ENCODE data around the gene ACTA1. TPM values are rescaled to one million over a fixed set of nuclear protein-coding genes. Genes with fewer than 3 reads are reported as not detected.

The ACTA1 gene
- total RNA-seq, 2 experiments from 2014 or later = not detected

DNA sequence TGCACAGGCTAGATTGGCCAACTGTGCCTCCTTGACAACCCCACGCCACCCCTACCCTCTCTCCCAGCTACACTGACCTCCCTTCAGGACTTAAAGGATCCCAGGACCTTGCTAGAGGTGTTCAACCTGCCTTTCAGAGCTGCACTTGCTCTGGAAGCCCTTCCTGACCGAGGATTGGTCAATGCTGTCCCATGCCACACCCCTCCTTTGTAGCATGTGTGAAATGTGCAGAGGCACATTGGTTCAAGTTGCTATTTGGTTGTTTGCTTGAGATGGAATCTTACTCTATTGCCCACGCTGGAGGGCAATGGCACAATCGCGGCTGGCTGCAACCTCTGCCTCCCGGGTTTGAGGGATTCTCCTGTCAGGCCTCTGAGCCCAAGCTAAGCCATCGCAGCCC is 21.8 kb downstream of the ACTA1 start:
- H4K20me1 ChIP-seq (ENCODE audit: insufficient read depth, low read length) = no peaks in the 10 kb centered on the region
- H3K4me1 ChIP-seq (ENCODE audit: insufficient read depth, low read length, poor library complexity, severe bottlenecking) = no peaks in the 10 kb centered on the region
- H3K36me3 ChIP-seq (ENCODE audit: insufficient read depth, low read length) = no peaks in the 10 kb centered on the region
- H3K4me2 ChIP-seq (ENCODE audit: low read length) = no peak overlapping the region
- ChIA-PET POLR2A (no interaction called here), CTCF (ENCODE audit: unreplicated experiment) (no interaction called here)
- no peaks in the 10 kb centered on the region for H3K9me3 ChIP-seq (ENCODE audit: low read length)
- no peaks in the 10 kb centered on the region for H3K79me2 ChIP-seq (ENCODE audit: insufficient read depth, low read depth, low read length)
- no peak overlapping the region for H3K4me3 ChIP-seq (ENCODE audit: low read depth, low read length, poor library complexity, severe bottlenecking)
- intact Hi-C loops (cut with micrococcal nuclease; ENCODE audit: unreplicated experiment) = no loop called here
- H2AFZ ChIP-seq (ENCODE audit: low read length) = no peak overlapping the region
- TF ChIP-seq, protein P1, sequence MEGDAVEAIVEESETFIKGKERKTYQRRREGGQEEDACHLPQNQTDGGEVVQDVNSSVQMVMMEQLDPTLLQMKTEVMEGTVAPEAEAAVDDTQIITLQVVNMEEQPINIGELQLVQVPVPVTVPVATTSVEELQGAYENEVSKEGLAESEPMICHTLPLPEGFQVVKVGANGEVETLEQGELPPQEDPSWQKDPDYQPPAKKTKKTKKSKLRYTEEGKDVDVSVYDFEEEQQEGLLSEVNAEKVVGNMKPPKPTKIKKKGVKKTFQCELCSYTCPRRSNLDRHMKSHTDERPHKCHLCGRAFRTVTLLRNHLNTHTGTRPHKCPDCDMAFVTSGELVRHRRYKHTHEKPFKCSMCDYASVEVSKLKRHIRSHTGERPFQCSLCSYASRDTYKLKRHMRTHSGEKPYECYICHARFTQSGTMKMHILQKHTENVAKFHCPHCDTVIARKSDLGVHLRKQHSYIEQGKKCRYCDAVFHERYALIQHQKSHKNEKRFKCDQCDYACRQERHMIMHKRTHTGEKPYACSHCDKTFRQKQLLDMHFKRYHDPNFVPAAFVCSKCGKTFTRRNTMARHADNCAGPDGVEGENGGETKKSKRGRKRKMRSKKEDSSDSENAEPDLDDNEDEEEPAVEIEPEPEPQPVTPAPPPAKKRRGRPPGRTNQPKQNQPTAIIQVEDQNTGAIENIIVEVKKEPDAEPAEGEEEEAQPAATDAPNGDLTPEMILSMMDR (conservative IDR thresholded peaks at IDR 0.05; ENCODE audit: low read length) = no peak
- TF ChIP-seq EZH2phosphoT487 (IDR thresholded peaks at IDR 0.05; ENCODE audit: borderline replicate concordance, low read depth, low read length) = no peak
- H3K27ac ChIP-seq (ENCODE audit: low read depth, low read length, poor library complexity, severe bottlenecking) = no peak overlapping the region
- BruUV-seq (replicated peaks) = no TSS peak
- no peaks in the 10 kb centered on the region for H3K9me2 ChIP-seq (ENCODE audit: insufficient read depth, low read length)
- DNase-seq (ENCODE audit: low spot score) = no peak

DNA sequence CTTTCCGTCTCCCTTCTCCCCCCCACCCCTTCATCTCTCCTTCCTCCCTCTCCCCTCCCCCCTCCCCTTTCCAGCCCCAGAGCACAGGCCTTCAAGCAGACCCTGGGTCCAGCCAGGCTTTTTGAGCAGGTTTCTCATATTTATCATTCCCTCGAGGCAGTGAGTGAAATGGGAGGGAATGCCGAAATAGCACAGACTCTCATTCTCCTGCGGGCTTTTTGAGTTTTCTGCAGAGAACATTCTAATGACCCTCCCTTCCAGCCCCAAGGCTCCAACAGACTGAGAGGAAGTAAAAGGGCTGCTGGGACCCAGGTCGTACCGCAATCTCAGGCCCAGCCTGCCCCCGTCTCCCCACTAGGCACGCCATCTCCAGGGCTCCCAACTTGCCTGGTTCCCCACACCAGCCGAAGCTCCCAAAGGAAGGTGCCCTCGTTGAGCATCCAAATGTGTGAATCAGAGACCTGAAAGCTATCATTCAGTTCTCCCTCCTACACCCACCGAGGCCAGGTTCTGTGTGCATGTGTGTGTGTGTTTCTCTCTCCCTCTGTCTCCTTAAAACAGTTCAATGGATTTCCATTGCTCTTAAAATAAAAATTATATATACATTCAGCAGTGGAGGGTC is 22.3 kb downstream of the ACTA1 start:
- Histone ChIP-seq H4K20me1 (ENCODE audit: insufficient read depth, low read length) (no peaks in the 10 kb centered on the region), H3K9me2 (ENCODE audit: insufficient read depth, low read length) (no peaks in the 10 kb centered on the region), H3K79me2 (ENCODE audit: insufficient read depth, low read depth, low read length) (no peaks in the 10 kb centered on the region), H2AFZ (ENCODE audit: low read length) (no peak overlapping the region), H3K4me1 (ENCODE audit: insufficient read depth, low read length, poor library complexity, severe bottlenecking) (no peaks in the 10 kb centered on the region), H3K4me2 (ENCODE audit: low read length) (no peak overlapping the region), H3K27ac (ENCODE audit: low read depth, low read length, poor library complexity, severe bottlenecking) (no peak overlapping the region), H3K9me3 (ENCODE audit: low read length) (no peaks in the 10 kb centered on the region), H3K4me3 (ENCODE audit: low read depth, low read length, poor library complexity, severe bottlenecking) (no peak overlapping the region), H3K36me3 (ENCODE audit: insufficient read depth, low read length) (no peaks in the 10 kb centered on the region)
- intact Hi-C loops (cut with micrococcal nuclease; ENCODE audit: unreplicated experiment) = no loop called here
- no TSS peak for BruUV-seq (replicated peaks)
- no peak for TF ChIP-seq EZH2phosphoT487 (IDR thresholded peaks at IDR 0.05; ENCODE audit: borderline replicate concordance, low read depth, low read length)
- TF ChIP-seq, protein P1 (conservative IDR thresholded peaks at IDR 0.05; ENCODE audit: low read length) = no peak
- DNase-seq (ENCODE audit: low spot score) = no peak
- ChIA-PET CTCF (ENCODE audit: unreplicated experiment) (no interaction called here), POLR2A (no interaction called here)

DNA sequence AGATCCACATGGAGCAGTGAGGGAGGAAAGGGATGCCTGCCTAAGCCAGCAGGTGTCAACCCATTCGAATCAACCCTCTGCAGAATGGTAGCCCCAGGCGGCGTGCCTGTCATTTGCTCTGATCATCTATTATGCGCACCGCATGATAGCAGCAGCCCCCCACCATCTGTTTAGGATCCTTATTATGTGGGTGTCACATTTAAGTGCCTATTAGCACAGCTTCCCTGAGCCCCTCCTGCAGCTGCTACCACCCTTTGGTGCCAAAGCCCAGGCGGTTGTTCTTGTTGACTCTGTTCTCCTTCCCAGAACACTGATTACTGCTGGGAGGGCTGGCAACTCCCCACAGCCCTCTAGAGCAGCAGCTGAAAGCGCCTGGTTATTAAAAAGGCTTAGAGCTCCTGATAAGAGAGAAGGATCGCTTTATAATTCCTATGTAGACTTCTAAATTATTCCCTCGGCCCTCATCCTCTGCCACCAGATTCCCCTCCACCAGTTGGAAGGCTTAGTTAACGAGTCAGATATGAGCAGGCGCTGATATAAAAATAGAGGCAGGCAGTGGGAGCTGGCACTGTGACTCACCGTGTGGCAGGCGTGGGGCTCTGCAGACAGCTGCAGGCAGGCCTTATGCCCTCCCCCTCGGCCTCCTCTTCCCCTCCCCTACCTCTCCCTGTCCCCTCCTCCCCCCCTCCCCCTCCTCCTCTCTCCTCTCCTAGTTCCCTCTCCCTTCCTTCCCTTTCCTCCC is 23.0 kb downstream of the ACTA1 start:
- POLR2A ChIA-PET = interaction anchor here (1.0 kb wide), 1 partner anchor 10 kb away, joined by 4 read pairs; no protein-coding TSS in a partner anchor
- H3K4me3 ChIP-seq (ENCODE audit: low read depth, low read length, poor library complexity, severe bottlenecking) = no peak overlapping the region
- no peaks in the 10 kb centered on the region for H4K20me1 ChIP-seq (ENCODE audit: insufficient read depth, low read length)
- no peak overlapping the region for H3K4me2 ChIP-seq (ENCODE audit: low read length)
- no peak overlapping the region for H2AFZ ChIP-seq (ENCODE audit: low read length)
- no peaks in the 10 kb centered on the region for H3K9me3 ChIP-seq (ENCODE audit: low read length)
- no TSS peak for BruUV-seq (replicated peaks)
- H3K27ac ChIP-seq (ENCODE audit: low read depth, low read length, poor library complexity, severe bottlenecking) = no peak overlapping the region
- TF ChIP-seq, protein P1 (conservative IDR thresholded peaks at IDR 0.05; ENCODE audit: low read length) = no peak
- no peak for TF ChIP-seq EZH2phosphoT487 (IDR thresholded peaks at IDR 0.05; ENCODE audit: borderline replicate concordance, low read depth, low read length)
- CTCF ChIA-PET (ENCODE audit: unreplicated experiment) = no interaction called here
- H3K36me3 ChIP-seq (ENCODE audit: insufficient read depth, low read length) = no peaks in the 10 kb centered on the region
- H3K4me1 ChIP-seq (ENCODE audit: insufficient read depth, low read length, poor library complexity, severe bottlenecking) = no peaks in the 10 kb centered on the region
- no peaks in the 10 kb centered on the region for H3K79me2 ChIP-seq (ENCODE audit: insufficient read depth, low read depth, low read length)
- no peaks in the 10 kb centered on the region for H3K9me2 ChIP-seq (ENCODE audit: insufficient read depth, low read length)
- no peak for DNase-seq (ENCODE audit: low spot score)
- intact Hi-C loops (cut with micrococcal nuclease; ENCODE audit: unreplicated experiment) = no loop called here

Measured in OCI-LY7 (cell line).